HepG2 (cell line): ENCODE data around the gene TRMT2A. TPM values are rescaled to one million over a fixed set of nuclear protein-coding genes. Genes with fewer than 3 reads are reported as not detected.

Experiments used
- ATAC-seq: fragments of 200-7000 bp; cut with Tn5 transposase; 3 replicates; pipeline ENCODE4 v1.9.1; 2020; ENCODE audit warnings: mild to moderate bottlenecking, moderate library complexity
- BruUV-seq: library from RNA; stranded (reverse); fragments of 400-500 nt; replicated peaks from 2 replicates; lab custom pipeline; 2021; lab: Mats Ljungman, UMichigan
- CTCF ChIA-PET: fragments of 300-600 bp; formaldehyde crosslinking; extraction: SDS; loops from one replicate; lab custom pipeline; 2021; ENCODE audit warnings: low total read pairs, inconsistent platforms, low intra/inter-chr PET ratio; lab: Yijun Ruan, JAX
- POLR2A ChIA-PET: fragments of 350-600 bp; sonication (Branson Sonifier 250); formaldehyde crosslinking; loops from one replicate; lab custom pipeline; 2020; ENCODE audit warnings: antibody characterized with exemption, inconsistent platforms; lab: Yijun Ruan, JAX
- DNase-seq: peaks from one replicate; pipeline ENCODE4 v3.0.0-alpha.2; 2015; ENCODE audit warnings: low spot score
- FAIRE-seq: peaks from 3 replicates; lab custom pipeline; 2011; peaks lifted over from hg19 to GRCh38; lab: Jason Lieb, UNC
- H2AFZ ChIP-seq: one replicate; pipeline ENCODE4 v1.6.1; 2011; ENCODE audit warnings: low read length, inconsistent platforms
- H3K27ac ChIP-seq: fragments of 300-600 bp; 3 replicates; pipeline ENCODE4 v1.8.0; 2011; ENCODE audit warnings: mixed run types, mild to moderate bottlenecking, mixed read lengths, low read length, inconsistent platforms; ENCODE audit not compliant: insufficient read depth; ENCODE audit errors: extremely low read length
- H3K27me3 ChIP-seq, 2 experiments: fragments of 200-600 bp in 1 of 2; 2 replicates in 1 of 2; 3 replicates in 1 of 2; pipeline versions ENCODE4 v1.6.0 to v1.8.0; 2011; ENCODE audit warnings: low read length in 2 of 2, mild to moderate bottlenecking in 2 of 2, moderate library complexity in 2 of 2, inconsistent platforms in 1 of 2; ENCODE audit not compliant: insufficient read depth in 2 of 2, control insufficient read depth in 1 of 2
- H3K36me3 ChIP-seq, 2 experiments: fragments of 200-600 bp in 1 of 2; replicated peaks in 1 of 2; 2 replicates in 1 of 2; 3 replicates in 1 of 2; pipeline versions ENCODE4 v1.5.1 to v1.8.0; 2011; ENCODE audit warnings: low read length in 2 of 2, inconsistent platforms in 1 of 2; ENCODE audit not compliant: insufficient read depth in 2 of 2, control insufficient read depth in 1 of 2
- H3K4me1 ChIP-seq: 2 replicates; pipeline ENCODE4 v1.5.1; 2012; ENCODE audit warnings: low read length, inconsistent platforms; ENCODE audit not compliant: insufficient read depth
- H3K4me2 ChIP-seq: 2 replicates; pipeline ENCODE4 v1.6.0; 2011; ENCODE audit warnings: low read depth, low read length, inconsistent platforms
- H3K4me3 ChIP-seq, 3 experiments: fragments of 200-600 bp in 1 of 3; sonication (generic), shearing (Covaris generic) in 1 of 3; replicated peaks in 1 of 3; 2 replicates each; pipeline ENCODE4 v1.5.1; 2011 to 2016; ENCODE audit warnings: low read length in 3 of 3, inconsistent platforms in 2 of 3, low read depth in 2 of 3, mild to moderate bottlenecking in 2 of 3, control low read depth in 1 of 3, mixed read lengths in 1 of 3; ENCODE audit not compliant: insufficient read depth in 1 of 3
- H3K79me2 ChIP-seq: one replicate; pipeline ENCODE4 v1.6.1; 2011; ENCODE audit warnings: low read length, inconsistent platforms; ENCODE audit not compliant: insufficient read depth
- H3K9ac ChIP-seq: 2 replicates; pipeline ENCODE4 v1.6.0; 2011; ENCODE audit warnings: mild to moderate bottlenecking, low read depth, low read length, inconsistent platforms; ENCODE audit not compliant: insufficient read depth
- H3K9me3 ChIP-seq: 2 replicates; pipeline ENCODE4 v1.5.1; 2012; ENCODE audit warnings: mild to moderate bottlenecking, low read length
- H4K20me1 ChIP-seq: 2 replicates; pipeline ENCODE4 v1.6.0; 2011; ENCODE audit warnings: inconsistent platforms, mild to moderate bottlenecking, low read length, moderate library complexity; ENCODE audit not compliant: insufficient read depth
- ADNP ChIP-seq: sonication (generic); formaldehyde crosslinking; IDR thresholded peaks from 2 replicates; pipeline ENCODE4 v1.4.0; 2020; ENCODE audit warnings: missing genetic modification reagents
- IKZF1 ChIP-seq: fragments of 450-650 bp; IDR thresholded peaks from 2 replicates; pipeline ENCODE4 v1.7.1; 2016
- MZF1 ChIP-seq: sonication (generic); formaldehyde crosslinking; IDR thresholded peaks from 2 replicates; pipeline ENCODE4 v1.8.1; 2023; ENCODE audit warnings: mild to moderate bottlenecking, missing genetic modification reagents, borderline replicate concordance
- NFE2L1 ChIP-seq: sonication (generic); formaldehyde crosslinking; IDR thresholded peaks from 2 replicates; pipeline ENCODE4 v1.4.0; 2020; ENCODE audit warnings: missing genetic modification reagents, mild to moderate bottlenecking, borderline replicate concordance
- NPAS2 ChIP-seq: sonication (generic); formaldehyde crosslinking; IDR thresholded peaks from 2 replicates; pipeline ENCODE4 v1.8.0; 2022; ENCODE audit warnings: mild to moderate bottlenecking, missing genetic modification reagents, borderline replicate concordance
- SRSF9 ChIP-seq: fragments of 200-400 bp; formaldehyde crosslinking; IDR thresholded peaks from 2 replicates; pipeline ENCODE4 v1.6.1; 2018; ENCODE audit warnings: borderline replicate concordance, mild to moderate bottlenecking, low read depth, low read length; ENCODE audit not compliant: insufficient read depth, poor library complexity, severe bottlenecking
- TBX2 ChIP-seq: sonication (generic); formaldehyde crosslinking; IDR thresholded peaks from 2 replicates; pipeline ENCODE4 v1.5.0; 2020; ENCODE audit warnings: missing genetic modification reagents, mild to moderate bottlenecking, borderline replicate concordance
- ZNF619 ChIP-seq: sonication (generic); formaldehyde crosslinking; IDR thresholded peaks from 2 replicates; pipeline ENCODE4 v1.4.0; 2020; ENCODE audit warnings: mild to moderate bottlenecking, missing genetic modification reagents
- ZNF670 ChIP-seq: sonication (generic); formaldehyde crosslinking; IDR thresholded peaks from 2 replicates; pipeline ENCODE4 v1.8.0; 2022; ENCODE audit warnings: mild to moderate bottlenecking, missing genetic modification reagents, borderline replicate concordance
- ZSCAN21 ChIP-seq: sonication (generic); formaldehyde crosslinking; IDR thresholded peaks from 2 replicates; pipeline ENCODE4 v1.8.0; 2022; ENCODE audit warnings: mild to moderate bottlenecking, missing genetic modification reagents, moderate library complexity, borderline replicate concordance
- WGBS: methylation state at CpG from one replicate; pipeline ENCODE4 v1.1.6; 2017; ENCODE audit warnings: low lambda C conversion rate; 5-methylcytosine and 5-hydroxymethylcytosine counted together
- in situ Hi-C: cut with HindIII; loops from 2 replicates; pipeline ENCODE4 v1.10.0; 2017; ENCODE audit warnings: low pct_unique_long_range_greater_than_20kb; ENCODE audit not compliant: extremely low pct_ligation_motif_present
- intact Hi-C: fragments of 100-400 bp; cut with micrococcal nuclease; formaldehyde crosslinking; loops from one replicate; pipeline ENCODE4 v1.10.0; 2022; ENCODE audit not compliant: unreplicated experiment
- polyA plus RNA-seq, 8 experiments: library from polyadenylated mRNA; depleted of rRNA in 3 of 8; stranded (reverse) in 7 of 8; unstranded in 1 of 8; fragments of >200 nt; fragmentation: Illumina TruSeq in 4 of 8; extraction: Trizol in 4 of 8; gene quantifications; 2 replicates each; pipeline versions ENCODE4 v1.2.1 to v1.2.3, GENCODE V29; 2011 to 2016; ENCODE audit warnings: low read depth in 4 of 8, missing spikeins in 1 of 8, mixed read lengths in 1 of 8; ENCODE audit not compliant: insufficient read depth in 1 of 8
- total RNA-seq, 5 experiments: library from RNA; depleted of rRNA; stranded (reverse); fragments of >200 nt; fragmentation: Illumina TruSeq; extraction: Trizol; gene quantifications; 2 replicates each; pipeline ENCODE4 v1.2.3, GENCODE V29; 2016; ENCODE audit warnings: low read depth in 1 of 5
- TF ChIP-seq, protein P1 (sequence below): sonication (generic); formaldehyde crosslinking; IDR thresholded peaks from 2 replicates; pipeline ENCODE4 v1.4.0; 2020; ENCODE audit warnings: missing genetic modification reagents
- TF ChIP-seq, protein P2 (sequence below): sonication (generic); formaldehyde crosslinking; IDR thresholded peaks from 2 replicates; pipeline ENCODE4 v1.5.0; 2020; ENCODE audit warnings: mild to moderate bottlenecking, missing genetic modification reagents

The TRMT2A gene
- total and polyA plus RNA-seq, 2 of the 13 experiments (the other 11 are each of a cell fraction or from before 2014, with no cell fraction given) = 24.0 to 30.3 TPM

DNA sequence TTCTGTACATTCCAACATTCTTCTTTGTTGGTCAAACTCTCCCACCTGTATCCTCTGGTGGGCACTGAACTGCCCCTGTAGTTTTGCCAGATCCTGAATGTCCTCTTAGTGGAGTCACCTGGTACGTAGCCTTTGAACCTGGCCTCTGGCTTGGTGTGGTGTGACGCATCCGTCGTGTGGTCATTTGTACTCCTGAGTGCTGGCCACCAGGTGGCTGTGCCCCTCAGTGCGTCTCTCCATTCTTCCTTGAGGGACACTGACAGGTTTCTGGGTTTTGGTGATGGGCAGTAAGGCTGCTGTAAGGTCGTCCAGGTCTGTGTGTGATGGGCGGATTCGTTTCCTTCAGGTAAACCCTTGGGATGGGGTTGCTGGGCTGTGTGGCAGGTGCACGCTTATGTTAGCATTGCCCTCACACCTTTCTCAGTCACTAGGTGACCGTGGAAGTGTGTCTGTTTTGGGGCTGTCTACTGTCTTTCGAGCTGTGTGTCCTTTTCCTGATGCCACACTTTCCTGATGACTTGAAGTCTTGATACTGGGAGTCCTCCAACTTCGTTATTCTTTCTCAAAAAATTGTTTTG lies 14.7 kb downstream of the TRMT2A start (continued):
- TF ChIP-seq ZNF670 (CRISPR knock-in tag) (no peak), MZF1 (CRISPR knock-in tag) (no peak), ADNP (CRISPR knock-in tag) (no peak), ZSCAN21 (CRISPR knock-in tag) (no peak)
- TF ChIP-seq, protein P1, sequence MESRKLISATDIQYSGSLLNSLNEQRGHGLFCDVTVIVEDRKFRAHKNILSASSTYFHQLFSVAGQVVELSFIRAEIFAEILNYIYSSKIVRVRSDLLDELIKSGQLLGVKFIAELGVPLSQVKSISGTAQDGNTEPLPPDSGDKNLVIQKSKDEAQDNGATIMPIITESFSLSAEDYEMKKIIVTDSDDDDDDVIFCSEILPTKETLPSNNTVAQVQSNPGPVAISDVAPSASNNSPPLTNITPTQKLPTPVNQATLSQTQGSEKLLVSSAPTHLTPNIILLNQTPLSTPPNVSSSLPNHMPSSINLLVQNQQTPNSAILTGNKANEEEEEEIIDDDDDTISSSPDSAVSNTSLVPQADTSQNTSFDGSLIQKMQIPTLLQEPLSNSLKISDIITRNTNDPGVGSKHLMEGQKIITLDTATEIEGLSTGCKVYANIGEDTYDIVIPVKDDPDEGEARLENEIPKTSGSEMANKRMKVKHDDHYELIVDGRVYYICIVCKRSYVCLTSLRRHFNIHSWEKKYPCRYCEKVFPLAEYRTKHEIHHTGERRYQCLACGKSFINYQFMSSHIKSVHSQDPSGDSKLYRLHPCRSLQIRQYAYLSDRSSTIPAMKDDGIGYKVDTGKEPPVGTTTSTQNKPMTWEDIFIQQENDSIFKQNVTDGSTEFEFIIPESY (CRISPR knock-in tag) = 0 out of 2 replicates have a peak, but pooled peaks have one; percentile 26

- intact Hi-C loops = no loop called here
- no peak overlapping the region for H3K9ac ChIP-seq
- H3K4me3 ChIP-seq = no peak overlapping the region
- no peak for DNase-seq
- H3K27me3 ChIP-seq = no peaks in the 10 kb centered on the region
- CTCF ChIA-PET = no interaction called here
- in situ Hi-C loops = no loop called here
- no peak for FAIRE-seq
- no TSS peak for BruUV-seq
- peaks cover 18% of the 10 kb centered on the region for H3K79me2 ChIP-seq
- no peaks in the 10 kb centered on the region for H3K9me3 ChIP-seq
- POLR2A ChIA-PET = no interaction called here
- ATAC-seq = no peak; the same call in 2 of the 3 replicates
- WGBS = 85% methylated on average over 8 of the region's 8 CpGs
- H3K4me1 ChIP-seq = peaks cover 8% of the 10 kb centered on the region; the same call in 1 of the 2 replicates
- peaks cover 39 to 88% of the 10 kb centered on the region in 2 experiments for H3K36me3 ChIP-seq
- H2AFZ ChIP-seq = no peak overlapping the region
- H4K20me1 ChIP-seq = no peaks in the 10 kb centered on the region
- H3K4me2 ChIP-seq = no peak overlapping the region
- H3K27ac ChIP-seq = no peak overlapping the region
- TF ChIP-seq ZNF619 (CRISPR knock-in tag) (no peak), NPAS2 (no peak), MZF1 (CRISPR knock-in tag) (no peak), TBX2 (CRISPR knock-in tag) (no peak), NFE2L1 (no peak), ZSCAN21 (CRISPR knock-in tag) (no peak), IKZF1 (no peak), SRSF9 (no peak)
- TF ChIP-seq, protein P2, sequence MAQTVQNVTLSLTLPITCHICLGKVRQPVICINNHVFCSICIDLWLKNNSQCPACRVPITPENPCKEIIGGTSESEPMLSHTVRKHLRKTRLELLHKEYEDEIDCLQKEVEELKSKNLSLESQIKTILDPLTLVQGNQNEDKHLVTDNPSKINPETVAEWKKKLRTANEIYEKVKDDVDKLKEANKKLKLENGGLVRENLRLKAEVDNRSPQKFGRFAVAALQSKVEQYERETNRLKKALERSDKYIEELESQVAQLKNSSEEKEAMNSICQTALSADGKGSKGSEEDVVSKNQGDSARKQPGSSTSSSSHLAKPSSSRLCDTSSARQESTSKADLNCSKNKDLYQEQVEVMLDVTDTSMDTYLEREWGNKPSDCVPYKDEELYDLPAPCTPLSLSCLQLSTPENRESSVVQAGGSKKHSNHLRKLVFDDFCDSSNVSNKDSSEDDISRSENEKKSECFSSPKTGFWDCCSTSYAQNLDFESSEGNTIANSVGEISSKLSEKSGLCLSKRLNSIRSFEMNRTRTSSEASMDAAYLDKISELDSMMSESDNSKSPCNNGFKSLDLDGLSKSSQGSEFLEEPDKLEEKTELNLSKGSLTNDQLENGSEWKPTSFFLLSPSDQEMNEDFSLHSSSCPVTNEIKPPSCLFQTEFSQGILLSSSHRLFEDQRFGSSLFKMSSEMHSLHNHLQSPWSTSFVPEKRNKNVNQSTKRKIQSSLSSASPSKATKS = no peak
- TF ChIP-seq, all 625 proteins: peak for 0
Observed at GRCh38 chr22:20101638-20102037, 15.4 kb downstream of the TRMT2A start.
